ENCODE measurements around the gene OLIG1.

OLIG1 gene

GRCh38 chr21:33069994-33070743 is at the start of gene OLIG1:
OLIG1 (plus strand) TSS chr21:33070141; CDS start chr21:33070247, 106 bp downstream.
- DNase-seq (ENCODE audit: low spot score) = no peak

GRCh38 chr21:33020558-33021100 is 49.3 kb upstream of the OLIG1 start:
- DNase-seq (ENCODE audit: low spot score) = no peak

- DNase-seq (ENCODE audit: low spot score) = no peak
Measured at GRCh38 chr21:33021150-33021549, 48.8 kb upstream of the OLIG1 start.

GRCh38 chr21:33021667-33022066 is 48.3 kb upstream of the OLIG1 start:
- DNase-seq (ENCODE audit: low spot score) = no peak

GRCh38 chr21:33022489-33022827 is 47.5 kb upstream of the OLIG1 start:
- no peak for DNase-seq (ENCODE audit: low spot score)

- no peak for DNase-seq (ENCODE audit: low spot score)
Measured at GRCh38 chr21:33022828-33023573, 46.9 kb upstream of the OLIG1 start.

- DNase-seq (ENCODE audit: low spot score) = no peak
Measured at GRCh38 chr21:33023574-33024200, 46.3 kb upstream of the OLIG1 start.

- DNase-seq (ENCODE audit: low spot score) = no peak
Measured at GRCh38 chr21:33024201-33025103, 45.5 kb upstream of the OLIG1 start.

- DNase-seq (ENCODE audit: low spot score) = no peak
Measured at GRCh38 chr21:33025106-33025488, 44.8 kb upstream of the OLIG1 start.

GRCh38 chr21:33025489-33026442 is 44.2 kb upstream of the OLIG1 start, which contains the start of gene OLIG2:
OLIG2 (plus strand) TSS chr21:33025935; CDS start chr21:33026863, 928 bp downstream.
- no peak for DNase-seq (ENCODE audit: low spot score)

- no peak for DNase-seq (ENCODE audit: low spot score)
Measured at GRCh38 chr21:33026443-33026858, 43.5 kb upstream of the OLIG1 start.

GRCh38 chr21:33026878-33027400 is 43.0 kb upstream of the OLIG1 start:
- no peak for DNase-seq (ENCODE audit: low spot score)

GRCh38 chr21:33027401-33028286 is 42.3 kb upstream of the OLIG1 start:
- no peak for DNase-seq (ENCODE audit: low spot score)

GRCh38 chr21:33028287-33028670 is 41.7 kb upstream of the OLIG1 start:
- no peak for DNase-seq (ENCODE audit: low spot score)

- DNase-seq (ENCODE audit: low spot score) = peak; percentile 9
Measured at GRCh38 chr21:33028773-33029384, 41.1 kb upstream of the OLIG1 start.

GRCh38 chr21:33029385-33029921 is 40.5 kb upstream of the OLIG1 start:
- no peak for DNase-seq (ENCODE audit: low spot score)

GRCh38 chr21:33029975-33030461 is 39.9 kb upstream of the OLIG1 start:
- DNase-seq (ENCODE audit: low spot score) = no peak

- no peak for DNase-seq (ENCODE audit: low spot score)
Measured at GRCh38 chr21:33030633-33031032, 39.3 kb upstream of the OLIG1 start.

All from CD4-positive, alpha-beta T cell treated with Interleukin-6 at 100 ng/mL for 8 hours (primary cell).